Stimulated activated naive CD8-positive, alpha-beta T cell treated with anti-CD3 and anti-CD28 coated beads, Interleukin-15, Interleukin-2, amounts not matched to agents 100 U/mL and 50 U/mL, for 24 hours (primary cell): ENCODE measurements around the gene CBFA2T3.

ENCODE experiments used
- ATAC-seq: fragments of 150-1000 bp; cut with Tn5 transposase; one replicate; pipeline ENCODE4 v1.10.0; 2021
- DNase-seq: peaks from one replicate; pipeline ENCODE4 v3.0.0; 2021

Gene CBFA2T3

GRCh38 chr16:88888461-88889387 lies 88.3 kb downstream of the CBFA2T3 start:
- no peak for DNase-seq
- ATAC-seq: no peak

DNA sequence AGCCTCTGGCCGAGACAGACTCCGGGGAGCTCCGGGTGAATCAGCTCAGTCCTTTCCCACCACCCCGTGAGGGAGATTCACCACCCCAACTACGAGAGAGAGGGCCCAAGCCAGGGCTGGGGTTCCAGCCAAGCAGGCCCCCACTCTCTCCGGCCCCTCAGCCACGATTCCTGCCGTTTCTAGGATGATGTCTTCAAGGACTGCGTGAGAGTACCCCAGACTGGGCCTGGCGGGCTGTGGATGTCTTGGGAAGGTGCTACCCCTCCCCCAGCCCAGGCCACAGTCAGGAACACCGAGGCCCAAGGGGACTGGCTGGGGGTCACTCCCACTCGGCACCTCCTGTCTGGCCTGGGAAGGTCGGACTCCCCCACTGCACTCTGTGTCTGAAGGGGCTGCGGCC lies 89.0 kb downstream of the CBFA2T3 start:
- no peak for ATAC-seq
- no peak for DNase-seq

DNA sequence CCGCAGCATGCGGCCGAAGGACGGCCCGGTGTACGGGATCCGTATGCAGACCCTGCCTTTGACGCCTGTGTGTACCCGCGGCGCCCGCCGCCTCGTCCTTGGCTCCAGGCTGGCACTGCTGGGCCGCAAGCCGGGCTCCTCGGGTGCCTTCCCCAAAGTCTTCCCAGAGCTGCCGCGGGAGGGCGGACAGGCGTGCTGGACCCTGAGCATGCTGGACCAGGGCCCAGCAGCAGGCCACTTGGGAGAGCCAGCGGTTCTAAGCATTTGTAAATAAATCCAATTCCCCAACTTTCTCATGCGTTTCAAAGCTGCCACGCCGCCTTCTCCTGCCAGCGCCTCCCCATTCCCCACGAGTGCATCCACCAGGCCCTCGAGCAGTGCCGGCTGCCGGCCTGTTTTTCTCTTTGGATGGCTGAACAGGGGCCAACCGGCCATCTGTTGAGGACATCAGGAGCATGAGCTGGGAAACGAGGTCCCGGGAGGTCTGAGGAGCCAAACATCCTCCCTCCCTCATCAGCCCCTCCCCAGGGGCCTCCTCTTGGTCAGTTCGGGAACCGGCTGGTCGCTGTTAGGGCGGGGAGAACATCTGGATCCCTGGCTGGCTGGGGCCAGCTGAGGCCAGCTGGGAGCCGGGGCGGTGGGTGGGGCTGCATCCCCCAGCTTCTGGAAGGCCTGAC lies 90.0 kb downstream of the CBFA2T3 start:
- DNase-seq (no peak), ATAC-seq (no peak)

- no peak for ATAC-seq
- DNase-seq: no peak
Observed at GRCh38 chr16:88886420-88886844, 90.6 kb downstream of the CBFA2T3 start.

DNA sequence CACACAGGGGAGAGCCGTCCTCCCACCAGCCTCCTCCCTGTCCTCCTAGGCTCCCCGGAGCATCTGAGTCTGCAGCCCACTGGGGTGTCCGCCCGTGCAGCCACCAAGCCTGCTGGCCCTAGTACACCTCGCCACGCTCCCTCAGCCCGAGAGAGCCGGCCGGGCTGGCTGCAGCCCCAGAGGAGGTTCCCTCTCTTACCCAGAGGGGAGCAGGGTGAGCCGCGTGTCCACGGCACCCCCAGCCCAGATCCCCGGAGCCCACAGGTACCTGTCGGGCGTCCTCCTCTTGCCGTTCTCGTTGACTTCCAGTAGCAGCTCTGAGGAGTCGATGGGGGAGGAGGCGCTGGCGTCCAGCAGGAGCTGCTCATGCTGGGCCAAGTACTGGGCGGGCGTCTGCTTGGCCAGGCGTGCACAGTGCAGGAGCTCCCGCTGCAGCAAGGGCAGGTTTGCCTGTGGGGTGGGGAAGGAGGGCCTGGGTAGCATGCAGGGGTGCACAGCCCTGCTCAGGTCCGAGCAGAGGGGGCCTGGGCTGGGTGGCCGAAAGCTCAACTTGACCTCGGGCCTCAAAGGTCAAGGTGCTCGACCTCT lies 91.2 kb downstream of the CBFA2T3 start:
- no peak for ATAC-seq
- no peak for DNase-seq

- DNase-seq (no peak), ATAC-seq (no peak)
Observed at GRCh38 chr16:88884569-88885271, 92.3 kb downstream of the CBFA2T3 start.

GRCh38 chr16:88883946-88884345 lies 93.1 kb downstream of the CBFA2T3 start:
- no peak for ATAC-seq
- DNase-seq: no peak

DNA sequence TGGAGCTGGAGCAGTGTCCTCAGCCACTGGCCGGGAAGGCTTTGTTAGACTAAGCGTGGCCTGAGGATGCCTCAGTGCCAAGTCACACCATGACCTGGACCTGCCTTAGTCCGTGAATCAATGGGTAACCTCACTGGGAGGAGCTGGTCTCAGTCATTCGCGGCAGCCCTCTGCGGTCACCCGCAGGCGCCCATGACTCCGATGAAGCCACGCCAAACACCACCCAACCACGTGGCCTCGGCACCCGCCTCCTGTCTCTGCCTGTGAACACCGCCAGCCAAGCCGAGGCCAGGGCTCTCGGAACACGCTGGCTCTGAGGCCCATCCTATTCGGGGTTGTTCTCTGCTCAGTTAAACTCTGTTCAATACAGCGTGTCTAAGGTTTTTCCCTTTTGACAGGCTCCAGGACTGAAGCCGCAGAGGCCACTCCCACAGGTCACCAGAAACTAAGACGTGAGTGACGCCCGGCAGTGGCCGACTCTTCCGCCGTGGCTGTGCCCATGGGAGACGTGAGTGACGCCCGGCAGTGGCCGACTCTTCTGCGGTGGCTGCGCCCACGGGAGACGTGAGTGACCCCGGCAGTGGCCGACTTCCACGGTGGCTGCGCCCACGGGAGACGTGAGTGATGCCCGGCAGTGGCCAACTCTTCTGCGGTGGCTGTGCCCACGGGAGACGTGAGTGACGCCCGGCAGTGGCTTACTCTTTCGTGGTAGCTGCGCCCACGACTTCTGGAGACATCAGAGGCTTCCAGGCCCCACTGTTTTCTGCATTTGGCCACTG lies 93.7 kb downstream of the CBFA2T3 start:
- no peak for ATAC-seq
- no peak for DNase-seq

- no peak for DNase-seq
- ATAC-seq: no peak
Observed at GRCh38 chr16:88882358-88883030, 94.5 kb downstream of the CBFA2T3 start.

- ATAC-seq (no peak), DNase-seq (no peak)
Observed at GRCh38 chr16:88881675-88882357, 95.2 kb downstream of the CBFA2T3 start.

GRCh38 chr16:88881007-88881615 lies 95.9 kb downstream of the CBFA2T3 start:
- ATAC-seq: no peak
- no peak for DNase-seq

- ATAC-seq: no peak
- DNase-seq: no peak
Observed at GRCh38 chr16:88880226-88881006, 96.6 kb downstream of the CBFA2T3 start.

DNA sequence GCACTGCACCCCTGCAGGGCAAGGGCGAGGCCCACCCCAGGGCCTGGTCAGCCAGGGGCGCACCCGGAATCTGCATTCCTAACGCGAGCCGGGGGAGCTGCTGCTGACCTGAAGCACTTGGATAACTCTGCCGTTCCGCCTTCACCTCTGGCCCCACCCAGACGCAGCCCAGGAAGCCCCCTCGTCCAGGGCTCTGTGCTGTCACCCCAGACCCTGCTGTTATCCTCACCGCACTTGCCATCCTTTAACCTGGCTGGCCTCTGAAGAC lies 97.3 kb downstream of the CBFA2T3 start:
- DNase-seq (no peak), ATAC-seq (no peak)

GRCh38 chr16:88878967-88879787 lies 97.8 kb downstream of the CBFA2T3 start:
- DNase-seq (no peak), ATAC-seq (peak; percentile 15)

DNA sequence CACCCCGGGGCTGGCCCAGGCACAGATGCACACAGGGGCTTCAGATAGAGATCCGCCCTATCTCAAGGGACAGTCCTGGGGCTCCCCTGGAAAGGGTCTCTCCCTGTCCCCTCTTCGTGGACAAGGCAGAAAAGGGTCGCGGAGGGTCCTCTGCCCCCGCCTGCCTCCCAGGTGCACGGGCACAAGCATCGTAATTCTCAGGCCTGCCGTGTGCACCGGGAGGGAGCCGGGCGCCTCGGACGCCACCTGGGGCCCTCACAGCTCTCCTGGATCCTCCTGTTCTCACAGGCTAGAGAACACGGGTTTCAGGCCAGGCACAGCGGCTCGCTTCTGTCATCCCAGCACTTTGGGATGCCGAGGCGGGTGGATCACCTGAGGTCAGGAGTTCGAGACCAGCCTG lies 98.7 kb downstream of the CBFA2T3 start:
- no peak for DNase-seq
- no peak for ATAC-seq

DNA sequence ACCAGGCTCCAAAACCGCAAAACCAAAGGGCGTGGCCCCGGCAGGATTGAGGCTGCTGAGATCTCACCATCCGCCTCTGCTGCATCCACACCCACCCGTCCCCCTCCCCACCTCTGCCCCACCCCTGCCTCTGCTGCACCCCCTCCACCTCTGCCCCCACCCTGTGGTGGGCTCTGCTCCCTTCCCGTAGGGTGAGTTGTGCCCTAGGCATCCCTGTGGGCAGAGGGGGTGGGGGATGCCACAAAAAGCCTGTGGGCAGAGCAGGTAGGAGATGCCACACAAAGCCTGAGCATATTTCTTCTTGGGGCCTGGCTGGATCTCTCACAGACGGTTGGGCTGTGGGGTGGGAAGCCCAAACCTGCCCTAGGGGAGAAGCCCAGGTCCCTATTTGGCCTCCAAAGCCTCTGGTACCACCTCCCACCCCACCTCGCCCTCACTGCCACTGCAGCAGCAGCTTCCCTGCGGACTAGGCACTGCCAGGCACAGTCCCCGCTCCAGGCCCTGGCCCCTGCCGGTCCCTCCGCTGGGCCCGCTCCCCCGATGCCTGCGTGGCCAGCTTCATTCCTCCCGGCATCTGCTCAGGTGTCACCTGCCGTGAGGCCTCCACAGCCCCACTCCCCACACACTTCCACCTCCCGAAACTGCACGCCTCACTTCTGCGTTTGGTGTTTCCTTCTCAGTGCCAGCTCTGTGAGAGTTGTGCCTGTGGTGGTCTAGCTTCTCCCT lies 99.3 kb downstream of the CBFA2T3 start:
- ATAC-seq (no peak), DNase-seq (no peak)

DNA sequence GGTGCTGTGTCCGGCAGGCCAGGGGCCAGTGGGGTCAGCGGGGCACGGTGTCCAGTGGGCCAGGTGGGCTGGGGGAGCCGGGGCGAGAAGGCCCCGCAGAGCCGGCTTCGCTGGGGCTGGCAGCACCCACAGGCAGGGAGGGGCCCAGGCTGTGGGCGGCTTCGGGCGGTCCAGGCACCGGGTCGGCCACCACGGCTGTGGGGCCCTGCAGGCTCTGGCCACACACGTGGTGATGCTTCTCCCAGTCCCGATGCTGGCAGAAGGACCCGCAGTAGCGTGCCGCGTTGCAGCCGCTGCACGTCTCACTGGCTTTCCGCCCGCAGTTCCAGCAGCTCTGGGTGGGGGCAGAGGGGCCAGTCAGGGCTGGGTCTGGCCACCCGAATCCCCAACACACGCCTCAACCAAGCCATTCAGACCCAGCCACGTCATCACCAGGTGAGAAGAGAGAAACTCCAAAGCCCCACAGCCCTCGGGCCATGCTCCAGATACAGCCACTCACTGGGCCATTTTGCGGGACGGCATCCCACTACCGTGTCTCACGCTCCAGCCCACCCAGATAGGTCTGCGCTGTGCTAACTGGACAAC lies 100.0 kb downstream of the CBFA2T3 start:
- DNase-seq (no peak), ATAC-seq (no peak)
